Lower leg skin (tissue), 4 donors: Measurements from ENCODE around the gene NME1. TPM values are rescaled to one million over a fixed set of nuclear protein-coding genes. Genes with fewer than 3 reads are reported as not detected.

ENCODE experiments used
- DNase-seq, 2 donors: peaks; one replicate each; pipeline ENCODE4 v3.0.0-alpha.2; 2019; ENCODE audit warnings: low spot score in 2 of 2
- H3K4me3 ChIP-seq: fragments of 200-600 bp; sonication (generic); 2 replicates; pipeline ENCODE4 v1.5.1; 2017; ENCODE audit warnings: mild to moderate bottlenecking, low read depth; ENCODE audit not compliant: poor library complexity, severe bottlenecking
- CTCF ChIP-seq, 3 donors: fragments of 450-650 bp; IDR thresholded peaks; one replicate each; pipeline ENCODE4 v1.5.1; 2016; ENCODE audit warnings: antibody characterized with exemption in 3 of 3, mild to moderate bottlenecking in 3 of 3, moderate library complexity in 2 of 3
- POLR2A ChIP-seq, 2 donors: fragments of 450-650 bp; IDR thresholded peaks; one replicate each; pipeline ENCODE4 v1.6.1; 2016 to 2017; ENCODE audit warnings: antibody characterized with exemption in 2 of 2, mild to moderate bottlenecking in 1 of 2, moderate library complexity in 1 of 2
- WGBS, 2 donors: methylation state at CpG; one replicate each; pipeline ENCODE4 v1.1.5; 2018; 5-methylcytosine and 5-hydroxymethylcytosine counted together
- intact Hi-C: fragments of 100-400 bp; cut with DNase I; formaldehyde crosslinking; loops from one replicate; pipeline ENCODE4 v1.15.0; 2023; ENCODE audit warnings: low total_unique reads
- total RNA-seq, 4 donors: library from RNA; depleted of rRNA; stranded (reverse); fragments of >200 nt; gene quantifications; one replicate each; pipeline ENCODE4 v1.1.0, GENCODE V29; 2016

The NME1 gene
- total RNA-seq, 4 donors from 2014 or later = 18.1 to 42.8 (median 27.0) TPM

- TF ChIP-seq CTCF (IDR thresholded peaks at IDR 0.05) (no peak), POLR2A (IDR thresholded peaks at IDR 0.05) (no peak)
- no peak for DNase-seq
- intact Hi-C loops = no loop called here
- WGBS, 2 donors = 78 to 91% methylated on average over 1 of the region's 1 CpG
- H3K4me3 ChIP-seq = no peak overlapping the region
These were observed 30.8 kb downstream of the NME1 start for GRCh38 chr17:51184124-51184523.

GRCh38 chr17:51185763-51186332 is 32.5 kb downstream of the NME1 start:
- WGBS, 2 donors = 93 to 95% methylated on average over 8 of the region's 8 CpGs
- no peak for DNase-seq
- H3K4me3 ChIP-seq = no peak overlapping the region
- intact Hi-C loops = no loop called here
- TF ChIP-seq POLR2A (IDR thresholded peaks at IDR 0.05) (no peak), CTCF (IDR thresholded peaks at IDR 0.05) (no peak)

GRCh38 chr17:51188271-51188833 is 35.0 kb downstream of the NME1 start:
- intact Hi-C loops = no loop called here
- no peak overlapping the region for H3K4me3 ChIP-seq
- 79 to 80% methylated on average over 9 of the region's 9 CpGs for WGBS, 2 donors
- no peak for DNase-seq
- TF ChIP-seq POLR2A (IDR thresholded peaks at IDR 0.05) = no peak
- TF ChIP-seq CTCF (IDR thresholded peaks at IDR 0.05) = no peak

GRCh38 chr17:51189162-51189561 is 35.8 kb downstream of the NME1 start:
- no peak for DNase-seq
- no peak for TF ChIP-seq POLR2A (IDR thresholded peaks at IDR 0.05)
- no peak for TF ChIP-seq CTCF (IDR thresholded peaks at IDR 0.05)
- intact Hi-C loops = no loop called here

GRCh38 chr17:51189628-51190027 is 36.3 kb downstream of the NME1 start:
- WGBS, 2 donors = 63 to 67% methylated on average over 1 of the region's 1 CpG

More at GRCh38 chr17:51189162-51189561, 35.8 kb downstream of the NME1 start:
- no peak overlapping the region for H3K4me3 ChIP-seq

More at GRCh38 chr17:51189628-51190027, 36.3 kb downstream of the NME1 start:
- no peak for DNase-seq
- intact Hi-C loops = no loop called here
- H3K4me3 ChIP-seq = no peak overlapping the region
- TF ChIP-seq CTCF (IDR thresholded peaks at IDR 0.05) (no peak), POLR2A (IDR thresholded peaks at IDR 0.05) (no peak)
